ENCODE results near the gene HDHD5.

DNA sequence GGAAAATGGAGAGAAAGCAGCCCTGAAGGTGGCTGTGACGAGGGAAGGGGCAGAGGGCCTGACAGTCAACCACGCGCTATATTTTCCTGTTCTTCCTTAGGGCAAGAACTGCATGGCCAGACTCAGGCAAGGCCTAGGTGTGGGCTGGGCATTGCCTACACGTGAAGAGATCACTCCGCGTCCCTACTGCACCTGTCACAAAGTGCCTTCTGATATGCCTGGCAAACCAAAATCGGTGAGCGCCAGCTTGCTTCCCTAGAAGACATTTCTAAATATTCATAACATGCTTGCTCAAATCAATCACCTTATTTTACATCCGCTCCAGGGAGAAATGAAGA, 44.2 kb downstream of the HDHD5 start:
- no peak for TF ChIP-seq GATA4 (IDR thresholded peaks at IDR 0.05; ENCODE audit: borderline replicate concordance, low read depth)
- TF ChIP-seq, protein P1, sequence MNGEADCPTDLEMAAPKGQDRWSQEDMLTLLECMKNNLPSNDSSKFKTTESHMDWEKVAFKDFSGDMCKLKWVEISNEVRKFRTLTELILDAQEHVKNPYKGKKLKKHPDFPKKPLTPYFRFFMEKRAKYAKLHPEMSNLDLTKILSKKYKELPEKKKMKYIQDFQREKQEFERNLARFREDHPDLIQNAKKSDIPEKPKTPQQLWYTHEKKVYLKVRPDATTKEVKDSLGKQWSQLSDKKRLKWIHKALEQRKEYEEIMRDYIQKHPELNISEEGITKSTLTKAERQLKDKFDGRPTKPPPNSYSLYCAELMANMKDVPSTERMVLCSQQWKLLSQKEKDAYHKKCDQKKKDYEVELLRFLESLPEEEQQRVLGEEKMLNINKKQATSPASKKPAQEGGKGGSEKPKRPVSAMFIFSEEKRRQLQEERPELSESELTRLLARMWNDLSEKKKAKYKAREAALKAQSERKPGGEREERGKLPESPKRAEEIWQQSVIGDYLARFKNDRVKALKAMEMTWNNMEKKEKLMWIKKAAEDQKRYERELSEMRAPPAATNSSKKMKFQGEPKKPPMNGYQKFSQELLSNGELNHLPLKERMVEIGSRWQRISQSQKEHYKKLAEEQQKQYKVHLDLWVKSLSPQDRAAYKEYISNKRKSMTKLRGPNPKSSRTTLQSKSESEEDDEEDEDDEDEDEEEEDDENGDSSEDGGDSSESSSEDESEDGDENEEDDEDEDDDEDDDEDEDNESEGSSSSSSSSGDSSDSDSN (CRISPR knock-in tag; IDR thresholded peaks at IDR 0.05), result no peak
- no peak for TF ChIP-seq EZH2 (conservative IDR thresholded peaks at IDR 0.05; ENCODE audit: low read depth, low read length)
- TF ChIP-seq, protein P2, sequence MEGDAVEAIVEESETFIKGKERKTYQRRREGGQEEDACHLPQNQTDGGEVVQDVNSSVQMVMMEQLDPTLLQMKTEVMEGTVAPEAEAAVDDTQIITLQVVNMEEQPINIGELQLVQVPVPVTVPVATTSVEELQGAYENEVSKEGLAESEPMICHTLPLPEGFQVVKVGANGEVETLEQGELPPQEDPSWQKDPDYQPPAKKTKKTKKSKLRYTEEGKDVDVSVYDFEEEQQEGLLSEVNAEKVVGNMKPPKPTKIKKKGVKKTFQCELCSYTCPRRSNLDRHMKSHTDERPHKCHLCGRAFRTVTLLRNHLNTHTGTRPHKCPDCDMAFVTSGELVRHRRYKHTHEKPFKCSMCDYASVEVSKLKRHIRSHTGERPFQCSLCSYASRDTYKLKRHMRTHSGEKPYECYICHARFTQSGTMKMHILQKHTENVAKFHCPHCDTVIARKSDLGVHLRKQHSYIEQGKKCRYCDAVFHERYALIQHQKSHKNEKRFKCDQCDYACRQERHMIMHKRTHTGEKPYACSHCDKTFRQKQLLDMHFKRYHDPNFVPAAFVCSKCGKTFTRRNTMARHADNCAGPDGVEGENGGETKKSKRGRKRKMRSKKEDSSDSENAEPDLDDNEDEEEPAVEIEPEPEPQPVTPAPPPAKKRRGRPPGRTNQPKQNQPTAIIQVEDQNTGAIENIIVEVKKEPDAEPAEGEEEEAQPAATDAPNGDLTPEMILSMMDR (CRISPR knock-in tag; IDR thresholded peaks at IDR 0.05), result no peak
- TF ChIP-seq GTF2F1 (IDR thresholded peaks at IDR 0.05; ENCODE audit: low read length), result no peak
- TF ChIP-seq HIVEP1 (CRISPR knock-in tag; IDR thresholded peaks at IDR 0.05), result no peak
- TF ChIP-seq, protein P3, sequence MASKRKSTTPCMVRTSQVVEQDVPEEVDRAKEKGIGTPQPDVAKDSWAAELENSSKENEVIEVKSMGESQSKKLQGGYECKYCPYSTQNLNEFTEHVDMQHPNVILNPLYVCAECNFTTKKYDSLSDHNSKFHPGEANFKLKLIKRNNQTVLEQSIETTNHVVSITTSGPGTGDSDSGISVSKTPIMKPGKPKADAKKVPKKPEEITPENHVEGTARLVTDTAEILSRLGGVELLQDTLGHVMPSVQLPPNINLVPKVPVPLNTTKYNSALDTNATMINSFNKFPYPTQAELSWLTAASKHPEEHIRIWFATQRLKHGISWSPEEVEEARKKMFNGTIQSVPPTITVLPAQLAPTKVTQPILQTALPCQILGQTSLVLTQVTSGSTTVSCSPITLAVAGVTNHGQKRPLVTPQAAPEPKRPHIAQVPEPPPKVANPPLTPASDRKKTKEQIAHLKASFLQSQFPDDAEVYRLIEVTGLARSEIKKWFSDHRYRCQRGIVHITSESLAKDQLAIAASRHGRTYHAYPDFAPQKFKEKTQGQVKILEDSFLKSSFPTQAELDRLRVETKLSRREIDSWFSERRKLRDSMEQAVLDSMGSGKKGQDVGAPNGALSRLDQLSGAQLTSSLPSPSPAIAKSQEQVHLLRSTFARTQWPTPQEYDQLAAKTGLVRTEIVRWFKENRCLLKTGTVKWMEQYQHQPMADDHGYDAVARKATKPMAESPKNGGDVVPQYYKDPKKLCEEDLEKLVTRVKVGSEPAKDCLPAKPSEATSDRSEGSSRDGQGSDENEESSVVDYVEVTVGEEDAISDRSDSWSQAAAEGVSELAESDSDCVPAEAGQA (IDR thresholded peaks at IDR 0.05; ENCODE audit: low read depth), result no peak
- TF ChIP-seq, protein P3 (CRISPR knock-in tag; IDR thresholded peaks at IDR 0.05; ENCODE audit: borderline replicate concordance), result no peak
- no peak for TF ChIP-seq ATF7 (IDR thresholded peaks at IDR 0.05)
- TF ChIP-seq ATF7 (CRISPR knock-in tag; IDR thresholded peaks at IDR 0.05), result no peak
- no peak for TF ChIP-seq ZNF234 (CRISPR knock-in tag; conservative IDR thresholded peaks at IDR 0.05)

All from HepG2 (cell line).